Measurements from ENCODE around the gene ADTRP.
"Not testable (repeated sequence)": the region's sequence is repeated elsewhere in the genome, so short reads cannot be mapped to it uniquely, and the experiment has no call there.

Gene ADTRP

GRCh38 chr6:11803591-11803971 lies 25.0 kb upstream of the ADTRP start:
- no peak for DNase-seq (ENCODE audit: low read depth)

GRCh38 chr6:11802886-11803590 lies 24.4 kb upstream of the ADTRP start:
- no peak for DNase-seq (ENCODE audit: low read depth)

- not testable (repeated sequence) for DNase-seq (ENCODE audit: low read depth)
These were observed 21.9 kb upstream of the ADTRP start for GRCh38 chr6:11800531-11800930.

- DNase-seq (ENCODE audit: low read depth), result no peak
These were observed 19.9 kb upstream of the ADTRP start for GRCh38 chr6:11798538-11798937.

GRCh38 chr6:11798096-11798495 lies 19.5 kb upstream of the ADTRP start:
- no peak for DNase-seq (ENCODE audit: low read depth)

- DNase-seq (ENCODE audit: low read depth), result no peak
These were observed 18.2 kb upstream of the ADTRP start for GRCh38 chr6:11796829-11797228.

- DNase-seq (ENCODE audit: low read depth), result no peak
These were observed 16.8 kb upstream of the ADTRP start for GRCh38 chr6:11795403-11795802.

GRCh38 chr6:11793277-11793676 lies 14.7 kb upstream of the ADTRP start:
- no peak for DNase-seq (ENCODE audit: low read depth)

- no peak for DNase-seq (ENCODE audit: low read depth)
These were observed 12.9 kb upstream of the ADTRP start for GRCh38 chr6:11791354-11792107.

- DNase-seq (ENCODE audit: low read depth), result no peak
These were observed 11.1 kb upstream of the ADTRP start for GRCh38 chr6:11789744-11790143.

GRCh38 chr6:11788043-11788442 lies 9.4 kb upstream of the ADTRP start:
- no peak for DNase-seq (ENCODE audit: low read depth)

- no peak for DNase-seq (ENCODE audit: low read depth)
These were observed 7.4 kb upstream of the ADTRP start for GRCh38 chr6:11785774-11786579.

GRCh38 chr6:11785415-11785773 lies 6.8 kb upstream of the ADTRP start:
- no peak for DNase-seq (ENCODE audit: low read depth)

GRCh38 chr6:11784341-11784740 lies 5.7 kb upstream of the ADTRP start:
- DNase-seq (ENCODE audit: low read depth), result no peak

GRCh38 chr6:11783524-11784064 lies 5.0 kb upstream of the ADTRP start:
- DNase-seq (ENCODE audit: low read depth), result no peak

- DNase-seq (ENCODE audit: low read depth), result no peak
These were observed 3.9 kb upstream of the ADTRP start for GRCh38 chr6:11782524-11782923.

GRCh38 chr6:11780097-11780428 lies 1.5 kb upstream of the ADTRP start:
- no peak for DNase-seq (ENCODE audit: low read depth)

GRCh38 chr6:11779329-11780096 lies 910 bp upstream of the ADTRP start:
- no peak for DNase-seq (ENCODE audit: low read depth)

GRCh38 chr6:11778036-11778435 lies 567 bp downstream of the ADTRP start:
- DNase-seq (ENCODE audit: low read depth), result no peak

- no peak for DNase-seq (ENCODE audit: low read depth)
These were observed 2.7 kb downstream of the ADTRP start for GRCh38 chr6:11775791-11776409.

GRCh38 chr6:11774426-11774825 lies 4.2 kb downstream of the ADTRP start:
- no peak for DNase-seq (ENCODE audit: low read depth)

- no peak for DNase-seq (ENCODE audit: low read depth)
These were observed 5.0 kb downstream of the ADTRP start for GRCh38 chr6:11773581-11773980.

All from stimulated activated CD8-positive, alpha-beta memory T cell treated with anti-CD3 and anti-CD28 coated beads, Interleukin-12 subunit alpha, Interleukin-12 subunit beta, amount 100 ng/mL, for 4 hours (primary cell).